NCI-H146 (cell line): ENCODE measurements around the gene LMNTD2.

Experiments
- DNase-seq: peaks from one replicate; lab custom pipeline; 2025; lab: John Stamatoyannopoulos, UW

Gene LMNTD2

DNA sequence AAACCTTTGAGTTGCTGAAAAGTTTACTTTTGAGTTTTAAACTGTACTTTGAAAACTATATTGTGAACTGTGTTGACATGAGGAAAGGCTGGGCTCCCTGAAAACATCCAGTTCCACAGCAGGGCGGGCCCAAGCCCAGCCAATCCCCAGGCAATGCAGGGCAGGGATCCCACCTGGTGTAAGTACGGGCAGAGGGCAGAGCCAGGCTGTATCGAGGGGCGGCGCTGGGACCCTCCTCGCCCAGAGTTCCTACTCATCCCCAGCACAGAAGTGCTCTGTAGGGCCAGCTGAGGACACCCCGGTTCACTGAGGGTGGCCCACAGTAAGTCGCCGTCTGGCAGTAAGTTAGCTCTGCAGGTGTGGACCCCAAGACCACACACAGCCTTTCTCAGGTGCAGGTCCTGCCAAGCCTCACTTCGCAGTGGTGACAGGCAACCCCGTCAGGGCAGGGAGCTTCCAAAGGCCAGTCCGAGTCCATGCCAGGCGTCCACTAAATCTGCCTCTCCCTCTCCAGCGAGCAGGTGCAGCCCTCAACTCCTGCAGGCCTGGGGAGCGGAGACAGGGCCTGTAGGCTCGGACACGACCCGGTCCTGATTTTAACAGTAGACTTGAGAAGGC, 6.6 kb upstream of the LMNTD2 start:
- no peak for DNase-seq

DNA sequence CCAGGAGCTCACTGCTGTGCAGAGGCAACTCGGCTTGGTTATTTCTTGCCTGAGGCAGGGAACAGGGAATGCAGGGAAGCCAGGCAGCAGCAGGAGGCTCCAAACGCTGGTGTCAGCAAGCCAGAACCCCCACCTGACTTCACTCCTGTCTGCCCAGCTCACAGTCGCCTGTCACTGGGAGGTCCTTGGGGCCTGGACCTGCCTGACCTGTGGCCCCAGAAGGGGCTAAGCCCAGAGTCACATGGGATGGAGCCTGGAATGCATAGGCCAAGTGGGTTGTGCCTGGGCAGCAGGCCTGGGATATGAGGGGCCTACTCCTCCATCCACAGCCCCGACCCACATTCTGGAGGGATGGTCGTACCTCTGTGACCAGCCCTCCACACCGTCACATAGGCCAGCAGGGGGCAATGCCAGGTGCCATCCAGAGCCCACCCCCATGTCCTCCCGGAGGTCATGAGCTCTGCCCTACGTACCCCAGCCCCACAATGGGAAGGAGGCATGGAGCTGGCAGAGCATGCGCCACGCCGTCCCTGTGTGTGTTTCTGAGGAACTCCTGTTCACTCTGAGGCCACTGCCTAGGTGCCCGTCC, 5.5 kb upstream of the LMNTD2 start:
- no peak for DNase-seq

DNA sequence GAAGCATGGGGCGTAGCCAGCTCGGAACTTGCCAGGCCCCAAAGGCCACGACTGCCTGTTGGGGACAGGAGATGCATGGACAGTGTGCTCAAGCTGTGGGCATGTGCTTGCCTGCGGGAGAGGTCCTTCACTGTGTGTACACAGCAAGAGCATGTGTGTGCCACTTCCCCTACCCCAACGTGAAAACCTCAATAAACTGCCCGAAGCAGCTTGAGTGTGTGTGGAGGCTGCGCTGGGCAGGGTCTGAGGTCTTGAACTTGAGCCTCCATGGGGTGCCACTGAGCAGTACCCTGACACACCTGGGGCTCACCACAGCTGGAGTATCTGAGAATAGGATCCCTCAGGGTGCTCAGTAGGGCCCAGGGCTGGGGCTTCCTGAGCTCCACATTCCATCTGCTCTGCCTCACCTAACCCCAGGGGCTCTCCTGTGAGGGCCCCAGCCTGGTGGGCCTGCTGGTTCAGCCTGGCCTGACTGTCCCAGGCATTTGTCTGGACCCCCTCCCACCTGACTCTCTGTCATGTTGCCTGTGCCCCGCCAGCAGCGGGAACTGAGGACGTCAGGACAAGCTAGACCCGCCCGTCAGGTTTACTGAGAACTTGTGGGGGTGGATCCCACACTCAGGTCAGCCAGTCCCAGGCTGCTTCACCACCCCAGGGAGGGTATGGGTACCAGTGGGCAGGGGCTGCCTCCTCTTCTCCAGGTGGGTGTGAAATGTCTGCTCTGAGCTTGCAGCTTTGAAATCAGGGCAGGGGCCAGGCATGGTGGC, 3.5 kb upstream of the LMNTD2 start:
- DNase-seq = no peak

DNA sequence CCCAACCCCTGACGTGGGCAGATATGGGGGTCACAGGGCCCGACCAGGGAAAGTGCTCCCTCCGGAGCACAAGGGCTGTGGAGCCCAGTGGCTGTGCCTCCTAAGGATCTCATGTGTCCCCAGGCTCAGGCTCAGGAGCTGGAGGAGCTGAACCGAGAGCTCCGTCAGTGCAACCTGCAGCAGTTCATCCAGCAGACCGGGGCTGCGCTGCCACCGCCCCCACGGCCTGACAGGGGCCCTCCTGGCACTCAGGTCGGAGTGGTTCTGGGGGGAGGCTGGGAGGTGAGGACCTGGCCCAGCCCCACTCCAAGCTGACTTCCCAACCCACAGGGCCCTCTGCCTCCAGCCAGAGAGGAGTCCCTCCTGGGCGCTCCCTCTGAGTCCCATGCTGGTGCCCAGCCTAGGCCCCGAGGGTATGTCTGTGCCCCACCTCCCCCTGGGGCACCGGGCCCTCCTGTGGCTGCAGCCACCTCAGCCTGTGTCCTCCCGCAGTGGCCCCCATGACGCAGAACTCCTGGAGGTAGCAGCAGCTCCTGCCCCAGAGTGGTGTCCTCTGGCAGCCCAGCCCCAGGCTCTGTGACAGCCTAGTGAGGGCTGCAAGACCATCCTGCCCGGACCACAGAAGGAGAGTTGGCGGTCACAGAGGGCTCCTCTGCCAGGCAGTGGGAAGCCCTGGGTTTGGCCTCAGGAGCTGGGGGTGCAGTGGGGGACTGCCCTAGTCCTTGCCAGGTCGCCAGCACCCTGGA, 2.7 kb upstream of the LMNTD2 start:
- DNase-seq = no peak

DNA sequence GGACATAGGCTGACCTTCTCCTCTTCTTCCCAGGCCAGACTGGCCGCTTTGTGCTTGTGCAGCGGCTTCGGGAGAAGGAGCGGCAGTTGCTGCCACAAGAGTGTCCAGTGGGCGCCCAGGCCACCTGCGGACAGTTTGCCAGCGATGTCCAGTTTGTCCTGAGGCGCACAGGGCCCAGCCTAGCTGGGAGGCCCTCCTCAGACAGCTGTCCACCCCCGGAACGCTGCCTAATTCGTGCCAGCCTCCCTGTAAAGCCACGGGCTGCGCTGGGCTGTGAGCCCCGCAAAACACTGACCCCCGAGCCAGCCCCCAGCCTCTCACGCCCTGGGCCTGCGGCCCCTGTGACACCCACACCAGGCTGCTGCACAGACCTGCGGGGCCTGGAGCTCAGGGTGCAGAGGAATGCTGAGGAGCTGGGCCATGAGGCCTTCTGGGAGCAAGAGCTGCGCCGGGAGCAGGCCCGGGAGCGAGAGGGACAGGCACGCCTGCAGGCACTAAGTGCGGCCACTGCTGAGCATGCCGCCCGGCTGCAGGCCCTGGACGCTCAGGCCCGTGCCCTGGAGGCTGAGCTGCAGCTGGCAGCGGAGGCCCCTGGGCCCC, 1.6 kb upstream of the LMNTD2 start:
- no peak for DNase-seq

DNA sequence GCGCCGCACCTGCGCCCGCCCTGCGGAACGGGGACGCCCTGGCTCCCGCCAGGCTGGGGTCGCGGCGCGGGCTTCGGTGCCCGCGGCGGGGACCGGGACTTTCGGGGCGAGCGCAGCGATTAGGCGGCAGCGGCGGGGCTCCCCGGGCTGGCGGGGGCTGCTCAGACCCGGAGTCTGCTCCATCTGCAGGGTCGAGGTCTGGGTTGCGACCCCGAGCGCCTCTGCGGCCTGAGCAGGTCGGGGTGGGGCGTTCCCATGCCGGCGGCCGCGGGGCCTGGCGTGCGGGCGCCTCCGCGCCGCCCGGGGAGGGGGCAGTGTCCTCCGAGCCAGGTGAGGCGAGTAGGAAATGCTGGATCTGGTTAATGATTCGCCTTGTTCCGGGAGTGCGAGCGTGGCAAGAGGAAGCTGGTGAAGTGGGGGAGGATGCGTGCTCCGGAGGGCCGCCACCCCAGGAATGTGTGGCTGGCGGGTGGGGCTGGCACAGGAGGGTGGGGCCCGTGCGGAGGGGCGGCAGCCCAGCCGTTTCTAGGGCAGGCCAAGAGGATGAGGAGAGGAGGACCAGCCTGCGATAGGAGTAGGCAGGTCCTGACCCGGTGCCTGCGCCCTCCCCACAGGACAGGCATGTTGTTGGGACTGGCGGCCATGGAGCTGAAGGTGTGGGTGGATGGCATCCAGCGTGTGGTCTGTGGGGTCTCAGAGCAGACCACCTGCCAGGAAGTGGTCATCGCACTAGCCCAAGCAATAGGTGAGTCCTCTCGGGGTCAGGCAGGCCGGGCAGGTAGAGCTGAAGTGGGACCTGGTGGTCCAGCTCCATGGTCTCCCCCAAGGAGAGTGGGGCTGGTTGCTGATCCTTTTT, 838 bp upstream of the LMNTD2 start:
- peak; percentile 47 for DNase-seq

DNA sequence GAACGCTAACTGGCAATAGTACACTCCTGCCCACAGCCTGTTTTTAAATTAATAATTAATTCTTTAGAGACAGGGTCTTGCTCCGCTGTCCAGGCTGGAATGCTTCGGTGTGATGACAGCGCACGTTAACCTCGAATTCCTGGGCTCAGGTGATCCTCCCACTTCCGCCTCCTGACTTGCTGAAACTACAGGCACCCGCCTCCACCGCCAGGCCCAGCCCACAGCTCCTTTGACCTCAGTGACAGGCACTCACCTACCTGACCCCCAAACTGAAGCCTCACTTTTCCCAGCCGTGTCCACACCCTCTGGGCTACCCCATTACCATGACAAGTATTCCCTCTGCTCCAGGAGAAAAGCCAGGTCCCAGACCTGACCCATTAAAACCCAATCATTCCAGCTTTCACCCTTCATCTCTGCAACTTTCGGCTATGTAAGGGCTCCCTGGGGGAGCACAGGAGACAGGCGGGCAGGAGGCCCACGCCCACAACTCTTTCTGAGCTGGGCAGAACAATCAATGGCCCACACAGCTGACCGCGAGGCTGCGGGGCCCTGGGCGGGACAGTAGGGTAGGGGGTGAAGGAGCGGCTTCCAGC, 730 bp downstream of the LMNTD2 start:
- DNase-seq = no peak

DNA sequence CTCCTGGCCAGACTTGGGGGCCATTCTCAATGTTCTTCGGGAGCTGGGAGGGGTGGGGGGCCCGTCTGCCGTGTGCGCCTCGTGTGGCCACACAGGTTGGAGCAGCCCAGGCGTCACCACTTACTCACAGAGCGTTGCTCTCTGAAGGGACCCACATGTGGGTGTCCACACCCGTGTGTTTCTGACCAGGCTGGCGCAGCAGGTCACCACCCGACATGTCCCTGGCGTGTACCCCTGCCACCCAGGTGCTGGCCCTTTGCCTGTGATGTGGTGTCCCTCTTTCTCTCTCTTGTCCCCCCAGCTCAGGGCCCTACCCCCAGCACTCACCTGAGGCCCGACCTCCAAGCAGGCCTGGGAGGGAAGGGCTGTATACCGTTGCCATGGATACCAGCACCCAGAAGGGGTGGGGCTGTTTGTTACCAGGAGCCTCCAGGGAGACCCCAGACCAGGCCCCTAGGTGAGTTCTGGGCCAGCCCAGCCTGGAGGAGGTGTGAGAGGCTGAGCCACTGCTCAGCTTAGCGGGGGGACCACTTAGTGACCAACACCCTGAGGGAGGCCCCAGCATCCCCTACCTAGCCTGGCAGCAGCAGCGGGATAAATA, 1.4 kb downstream of the LMNTD2 start:
- no peak for DNase-seq

DNA sequence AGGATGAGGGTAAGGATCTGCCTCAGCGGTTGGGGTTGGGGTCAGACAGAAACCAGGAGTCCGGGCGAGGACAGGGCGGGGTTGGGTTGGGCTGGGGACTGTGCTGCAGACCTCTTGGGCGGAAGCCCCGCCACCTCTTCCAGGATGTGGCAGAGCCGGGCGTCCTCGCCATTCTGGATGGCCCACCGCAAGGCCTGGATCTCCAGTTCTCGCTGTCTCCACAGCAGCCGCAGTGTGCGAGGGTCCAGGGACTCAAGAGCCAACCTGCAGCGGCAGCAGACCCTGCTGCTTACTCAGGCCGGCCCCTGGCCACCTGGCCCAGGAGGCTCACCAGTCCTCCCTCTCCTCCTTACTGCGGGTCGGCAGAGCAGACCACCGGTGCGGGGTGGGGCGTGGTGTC, 2.0 kb downstream of the LMNTD2 start:
- DNase-seq = no peak

DNA sequence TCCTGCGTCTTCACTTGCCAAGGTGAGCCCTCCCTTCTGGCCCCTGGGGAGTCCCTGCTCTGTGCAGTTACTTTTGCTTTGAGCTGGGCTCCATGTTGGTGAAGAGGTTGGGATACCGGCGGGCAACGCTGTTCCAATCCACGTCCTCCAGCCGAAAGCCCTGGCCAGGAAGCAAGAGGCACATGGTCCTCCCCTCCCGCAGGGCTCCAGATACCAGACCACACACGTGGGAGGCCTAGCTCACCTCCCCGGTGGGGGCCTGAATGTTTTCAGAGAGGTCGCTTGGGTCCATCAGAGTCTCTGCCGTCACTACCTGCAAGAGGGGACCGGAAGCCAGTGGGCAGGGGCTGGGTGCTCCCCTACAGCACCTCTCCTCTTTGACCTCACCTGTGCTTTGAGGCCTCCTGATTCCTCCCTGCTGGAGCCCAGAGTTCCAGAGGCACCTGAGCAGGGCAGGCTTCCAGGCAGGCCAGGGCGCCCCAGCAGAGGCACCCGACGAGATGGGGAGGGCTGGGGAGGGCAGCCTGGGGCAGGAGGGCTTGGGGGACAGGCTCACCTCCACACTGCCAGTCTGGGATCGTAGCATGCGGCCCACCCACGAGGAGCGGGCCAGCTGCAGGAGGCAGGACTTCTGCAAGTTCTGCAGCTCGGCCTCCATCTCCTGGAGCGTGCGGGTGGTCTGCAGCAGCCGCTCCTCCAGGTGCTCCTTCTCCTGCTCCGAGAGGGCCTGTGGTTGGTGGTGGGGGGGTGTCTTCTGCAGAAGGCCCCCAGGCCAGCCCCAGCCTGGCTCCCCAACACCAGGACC, 3.0 kb downstream of the LMNTD2 start:
- no peak for DNase-seq

DNA sequence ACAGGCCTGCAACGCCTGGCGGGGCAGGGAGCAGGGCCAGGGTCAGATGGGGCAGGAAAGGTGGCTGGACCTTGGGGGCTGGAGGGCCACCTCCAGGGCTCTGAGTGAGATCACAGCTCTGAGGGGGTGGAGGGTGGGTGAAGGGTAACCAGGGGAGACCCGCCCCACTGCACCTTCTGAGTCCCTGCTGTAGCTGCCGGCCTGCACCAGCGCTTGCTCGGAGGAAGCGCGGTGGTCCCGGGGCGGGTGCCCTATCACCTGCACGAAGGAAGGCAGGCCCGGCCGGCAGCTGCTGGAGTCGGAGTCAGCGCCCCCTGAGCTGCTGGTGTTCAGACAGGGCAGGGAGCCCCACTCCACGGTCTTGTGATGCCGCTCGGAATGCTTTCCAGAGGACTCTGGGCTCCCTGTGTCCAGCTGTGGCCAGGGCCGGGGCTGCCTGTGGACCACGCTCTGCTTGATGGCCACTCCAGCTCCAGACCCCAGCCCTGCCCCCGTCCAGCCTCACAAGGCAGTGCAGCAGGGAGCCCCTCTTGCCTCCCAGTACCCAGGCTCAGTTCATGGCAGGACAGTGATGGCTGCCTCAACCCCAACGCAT, 3.8 kb downstream of the LMNTD2 start:
- DNase-seq = no peak

DNA sequence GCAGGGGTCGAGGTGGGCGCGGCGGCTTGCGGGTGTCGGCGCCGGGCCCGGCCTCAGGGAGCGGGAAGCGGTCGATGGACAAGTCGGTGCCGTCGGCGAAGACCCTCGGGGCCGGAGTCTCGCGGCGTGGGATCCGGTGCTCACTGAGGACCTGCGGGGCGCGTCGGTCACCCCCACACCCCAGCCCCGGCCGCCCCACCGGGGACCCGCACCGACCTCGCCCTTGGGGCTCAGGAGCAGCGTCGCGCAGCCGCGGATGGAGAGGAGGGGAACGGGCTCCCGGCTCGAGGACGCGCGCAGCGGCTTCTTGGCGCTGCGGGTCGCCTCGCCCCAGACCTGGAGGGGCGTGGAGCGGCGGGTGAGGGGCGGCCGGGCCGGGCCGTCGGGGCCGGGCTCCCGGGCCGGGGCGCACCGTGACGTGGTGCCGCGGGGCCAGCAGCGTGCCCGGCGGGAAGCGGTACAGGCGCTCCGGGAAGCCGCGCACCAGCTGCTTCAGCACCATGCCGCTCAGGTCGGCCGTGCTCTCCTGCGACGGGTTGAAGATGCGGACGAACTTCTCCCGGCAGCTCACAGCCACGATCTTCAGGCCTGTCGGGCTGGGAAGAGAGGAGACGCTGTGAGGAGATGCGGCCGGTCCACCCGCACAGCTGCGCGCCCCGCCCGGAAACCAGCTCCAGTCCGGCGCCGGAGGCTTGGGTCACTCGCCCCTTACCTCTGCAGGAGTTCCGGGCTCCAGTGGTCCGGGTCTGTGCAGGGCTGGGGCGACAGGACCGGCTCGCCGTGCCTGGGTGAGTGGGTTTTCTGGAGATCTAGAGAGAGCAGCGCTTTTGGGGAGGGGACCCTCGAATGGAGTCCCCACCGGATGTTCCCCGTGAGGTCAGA, 4.5 kb downstream of the LMNTD2 start:
- peak; percentile 20 for DNase-seq

DNA sequence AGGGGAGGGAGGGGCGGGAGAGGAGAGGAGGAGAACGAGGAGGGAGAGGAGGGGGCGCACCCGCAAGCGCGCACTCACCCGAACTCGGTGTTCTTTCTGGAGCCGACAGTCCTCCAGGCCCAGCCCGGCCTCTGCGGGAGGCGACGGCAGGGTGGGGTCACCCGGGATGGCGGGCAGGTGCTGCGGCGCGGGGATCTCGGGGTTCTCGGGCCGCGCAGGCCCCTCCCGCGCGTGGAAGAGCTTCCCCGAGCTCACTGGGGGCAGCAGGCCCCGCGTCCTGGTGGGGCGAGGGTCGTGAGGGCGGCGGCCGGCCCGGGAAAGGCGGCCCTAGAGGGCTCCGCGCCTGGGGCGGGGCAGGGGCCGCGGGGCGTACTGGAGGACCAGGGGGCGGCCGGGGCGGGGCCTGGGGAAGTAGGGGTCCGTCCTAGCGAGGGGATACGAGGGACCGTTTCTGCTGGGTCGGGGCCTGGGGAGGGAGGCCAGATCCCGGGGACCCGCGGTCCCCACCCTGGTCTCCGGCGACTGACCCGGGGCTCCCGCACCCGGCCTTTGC, 5.2 kb downstream of the LMNTD2 start:
- no peak for DNase-seq

DNA sequence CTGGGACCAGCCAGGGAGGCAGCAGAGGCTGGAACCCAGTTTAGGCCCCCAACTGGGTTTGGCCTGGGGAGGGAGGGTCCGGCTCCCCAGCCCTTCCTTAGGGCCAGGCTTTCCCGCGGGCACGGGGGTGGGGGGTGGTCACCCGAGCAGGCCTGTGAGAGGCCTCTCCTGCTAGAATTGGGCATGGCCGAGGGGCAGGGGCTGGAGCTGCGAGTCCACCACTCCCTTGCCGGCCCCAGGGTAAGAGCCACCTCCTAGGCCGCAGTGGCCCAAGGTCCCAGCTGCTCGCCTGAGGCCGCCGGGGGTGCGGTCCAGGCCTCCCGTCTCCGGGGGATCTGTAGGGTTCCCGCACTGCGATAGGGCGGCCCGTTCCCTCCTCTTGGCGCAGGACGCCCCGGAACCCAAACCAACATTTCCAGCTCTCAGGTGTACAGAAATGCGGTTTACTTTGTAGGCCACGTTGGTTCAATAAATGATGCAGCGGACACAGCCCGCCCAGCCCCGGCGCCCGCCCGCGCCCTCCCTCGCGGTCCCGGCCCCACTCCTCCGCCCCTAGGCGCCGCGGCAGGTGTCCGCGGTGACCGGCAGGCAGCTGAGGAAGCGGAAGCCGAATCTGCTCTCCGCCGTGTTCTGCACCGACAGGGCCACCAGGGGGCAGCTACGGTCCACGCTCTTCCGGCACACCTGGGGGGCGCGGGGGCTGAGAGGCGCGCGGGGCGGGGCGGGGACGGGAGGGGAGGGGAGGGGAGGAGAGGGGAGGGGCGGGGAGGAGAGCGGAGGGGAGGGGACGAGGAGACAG, 5.9 kb downstream of the LMNTD2 start:
- peak; percentile 87 for DNase-seq

DNA sequence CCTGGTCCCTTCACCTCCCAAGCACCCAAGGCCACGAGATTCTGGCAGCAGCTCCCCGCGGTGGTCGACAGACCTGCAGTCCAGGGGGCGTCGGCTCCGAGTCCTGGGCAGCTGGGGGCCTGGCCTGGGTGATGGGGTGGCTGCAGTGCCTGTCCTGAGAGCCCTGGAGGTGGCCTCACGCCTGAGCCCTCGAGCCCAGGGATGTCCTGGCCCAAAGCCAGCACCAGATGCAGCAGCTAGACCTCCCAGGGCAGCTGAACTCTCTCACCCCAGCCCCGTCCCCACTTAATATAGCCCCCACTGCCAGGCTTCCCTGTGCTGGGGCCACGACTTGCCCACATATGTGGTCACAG, 6.6 kb downstream of the LMNTD2 start:
- no peak for DNase-seq

DNA sequence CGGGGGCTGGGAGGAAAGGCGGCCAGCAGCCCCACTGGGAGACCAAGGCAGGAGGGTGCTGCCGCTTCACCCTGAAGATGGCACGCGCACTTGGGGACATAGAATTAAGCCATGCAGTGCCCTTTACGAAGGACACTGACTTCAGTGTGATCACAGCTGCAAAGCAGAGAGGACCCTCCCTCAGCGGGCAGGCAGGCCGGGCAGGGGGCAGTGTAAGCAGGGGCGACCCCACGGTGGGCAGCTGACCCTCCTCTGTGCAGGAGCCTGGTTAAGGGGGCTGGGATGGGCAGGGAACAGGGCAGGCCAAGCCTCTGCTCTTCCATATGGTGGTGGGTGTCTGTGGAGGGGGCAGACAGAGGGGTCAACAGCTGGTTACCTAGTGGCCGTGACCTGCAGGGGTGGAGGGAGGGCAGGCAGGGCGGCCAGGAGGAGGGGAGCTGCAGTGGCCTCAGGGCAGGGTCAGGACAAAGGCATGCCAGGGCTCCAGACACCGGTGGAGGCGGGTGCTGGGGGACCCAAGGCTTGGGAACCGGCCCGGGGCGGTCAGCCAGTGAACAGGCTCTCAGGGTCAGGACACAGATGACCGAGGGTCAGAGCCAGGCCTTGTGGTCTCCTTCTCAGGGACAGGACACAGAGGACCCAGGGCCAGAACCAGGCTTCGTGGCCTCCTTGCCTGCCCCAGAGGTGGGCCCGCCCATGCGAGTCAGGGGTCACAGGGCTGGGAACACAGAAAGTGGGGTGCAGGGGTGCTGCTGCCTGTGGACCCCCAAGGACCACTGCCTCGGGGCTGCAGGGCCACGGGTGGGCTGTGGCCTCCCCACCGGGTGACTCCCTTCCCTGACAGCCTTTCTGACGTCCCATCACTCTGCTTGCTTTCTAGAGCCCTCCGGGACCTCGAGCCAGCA, 7.2 kb downstream of the LMNTD2 start:
- DNase-seq = no peak
